Ammon's horn (tissue), 1 donor: Measurements from ENCODE around the gene PPIP5K2.
"Not testable (repeated sequence)": the region's sequence is repeated elsewhere in the genome, so short reads cannot be mapped to it uniquely, and the experiment has no call there.

Experiments used
- DNase-seq: peaks from one replicate; pipeline ENCODE4 v3.0.0-alpha.2; 2016; ENCODE audit warnings: low spot score

Gene PPIP5K2

GRCh38 chr5:103208460-103208859 is 88.4 kb downstream of the PPIP5K2 start:
- no peak for DNase-seq

- no peak for DNase-seq
These were observed 89.0 kb downstream of the PPIP5K2 start for GRCh38 chr5:103209065-103209464.

GRCh38 chr5:103210952-103211351 is 90.9 kb downstream of the PPIP5K2 start:
- no peak for DNase-seq

- no peak for DNase-seq
These were observed 91.8 kb downstream of the PPIP5K2 start for GRCh38 chr5:103211576-103212561.

GRCh38 chr5:103216137-103216536 is 96.0 kb downstream of the PPIP5K2 start:
- DNase-seq: no peak

GRCh38 chr5:103216697-103217096 is 96.6 kb downstream of the PPIP5K2 start:
- DNase-seq: no peak

- DNase-seq: no peak
These were observed 97.0 kb downstream of the PPIP5K2 start for GRCh38 chr5:103217101-103217500.

GRCh38 chr5:103218164-103218563 is 98.1 kb downstream of the PPIP5K2 start:
- DNase-seq: no peak

GRCh38 chr5:103219074-103219473 is 99.0 kb downstream of the PPIP5K2 start:
- DNase-seq: not testable (repeated sequence)

- no peak for DNase-seq
These were observed 103.2 kb downstream of the PPIP5K2 start for GRCh38 chr5:103223031-103223955.

- DNase-seq: peak; percentile 64
These were observed 104.2 kb downstream of the PPIP5K2 start for GRCh38 chr5:103224118-103224893.

- no peak for DNase-seq
These were observed 104.8 kb downstream of the PPIP5K2 start for GRCh38 chr5:103224894-103225246.

GRCh38 chr5:103228061-103228460 is 108.0 kb downstream of the PPIP5K2 start:
- no peak for DNase-seq

GRCh38 chr5:103228588-103228987 is 108.5 kb downstream of the PPIP5K2 start:
- no peak for DNase-seq

- DNase-seq: peak; percentile 54
These were observed 112.4 kb downstream of the PPIP5K2 start for GRCh38 chr5:103232393-103232999.

GRCh38 chr5:103234239-103234975 is 114.3 kb downstream of the PPIP5K2 start:
- DNase-seq: no peak

- no peak for DNase-seq
These were observed 115.8 kb downstream of the PPIP5K2 start for GRCh38 chr5:103235891-103236290.

GRCh38 chr5:103237778-103238177 is 117.7 kb downstream of the PPIP5K2 start:
- DNase-seq: no peak

- no peak for DNase-seq
These were observed 123.6 kb downstream of the PPIP5K2 start for GRCh38 chr5:103243665-103244064.

- DNase-seq: no peak
These were observed 124.3 kb downstream of the PPIP5K2 start for GRCh38 chr5:103244398-103244797.

- no peak for DNase-seq
These were observed 125.7 kb downstream of the PPIP5K2 start for GRCh38 chr5:103245761-103246160.
